DLD1 (cell line): Measurements from ENCODE around the gene RMDN3.

Source experiments
- in situ Hi-C: cut with HindIII; loops from 2 replicates; pipeline ENCODE4 v1.10.0; 2017; ENCODE audit warnings: low sequenced_read_pairs

RMDN3 gene

DNA sequence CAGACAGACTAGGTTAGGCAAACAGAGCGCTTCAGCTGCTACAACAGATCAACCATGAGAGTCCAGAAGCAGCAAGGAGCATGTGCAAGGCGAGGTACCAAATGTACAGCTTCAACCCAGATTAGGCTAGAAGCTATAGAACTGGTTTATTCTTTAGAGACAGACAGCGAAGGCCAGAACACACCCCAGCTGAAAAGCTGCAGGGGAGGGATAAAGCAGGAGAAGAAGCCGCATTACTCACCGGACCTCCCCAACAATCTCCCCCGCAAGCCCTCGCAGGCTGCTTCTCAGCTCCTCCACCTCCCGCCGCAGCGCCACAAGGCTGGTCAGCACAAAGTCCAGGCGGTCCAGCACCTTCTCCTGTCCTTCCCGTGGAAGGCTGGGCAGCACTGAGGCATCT, 3.3 kb downstream of the RMDN3 start:
- in situ Hi-C loops, result no loop called here

DNA sequence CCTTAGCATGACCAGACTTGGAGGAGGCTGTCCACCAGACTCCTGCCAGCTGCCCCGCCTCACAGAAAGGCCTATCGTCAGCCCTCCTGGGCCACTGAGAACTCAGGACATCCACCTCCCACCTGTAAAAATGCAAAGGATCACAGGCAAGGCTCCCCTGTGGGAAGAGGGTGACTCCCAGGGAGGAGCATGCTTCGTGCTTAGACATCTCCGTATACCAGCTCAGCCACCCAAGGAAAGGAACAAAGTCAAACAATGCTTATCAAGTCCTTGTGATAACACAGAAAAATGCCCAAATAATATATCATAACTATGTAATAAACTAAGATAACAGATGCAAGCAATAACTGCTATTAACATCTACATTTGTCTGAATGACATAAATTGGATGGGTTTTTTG, 4.2 kb downstream of the RMDN3 start:
- in situ Hi-C loops, result no loop called here

DNA sequence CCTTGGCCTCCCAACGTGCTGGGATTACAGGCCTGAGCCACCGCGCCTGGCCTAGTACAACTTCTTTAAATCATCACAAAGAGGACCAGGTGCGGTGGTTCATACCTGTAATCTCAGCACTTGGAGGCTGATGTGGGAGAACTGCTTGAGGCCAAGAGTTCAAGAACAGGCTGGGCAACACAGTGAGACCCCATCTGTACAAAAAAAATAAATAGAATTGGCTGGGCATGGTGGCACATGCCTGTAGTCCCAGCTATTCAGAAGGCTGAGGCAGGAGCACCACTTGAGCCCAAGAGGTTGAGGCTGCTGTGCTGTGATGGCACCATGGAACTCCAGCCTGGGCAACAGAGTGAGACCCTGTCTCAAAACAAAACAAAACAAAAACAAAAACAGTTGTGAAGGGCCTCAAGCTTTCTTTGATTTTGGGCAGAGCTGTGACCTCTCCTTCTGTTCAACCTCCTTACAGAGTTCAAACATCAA, 5.9 kb downstream of the RMDN3 start:
- in situ Hi-C loops, result loop anchor here (10.0 kb wide), 2 partner anchors 94 to 136 kb away; no protein-coding TSS in a partner anchor

DNA sequence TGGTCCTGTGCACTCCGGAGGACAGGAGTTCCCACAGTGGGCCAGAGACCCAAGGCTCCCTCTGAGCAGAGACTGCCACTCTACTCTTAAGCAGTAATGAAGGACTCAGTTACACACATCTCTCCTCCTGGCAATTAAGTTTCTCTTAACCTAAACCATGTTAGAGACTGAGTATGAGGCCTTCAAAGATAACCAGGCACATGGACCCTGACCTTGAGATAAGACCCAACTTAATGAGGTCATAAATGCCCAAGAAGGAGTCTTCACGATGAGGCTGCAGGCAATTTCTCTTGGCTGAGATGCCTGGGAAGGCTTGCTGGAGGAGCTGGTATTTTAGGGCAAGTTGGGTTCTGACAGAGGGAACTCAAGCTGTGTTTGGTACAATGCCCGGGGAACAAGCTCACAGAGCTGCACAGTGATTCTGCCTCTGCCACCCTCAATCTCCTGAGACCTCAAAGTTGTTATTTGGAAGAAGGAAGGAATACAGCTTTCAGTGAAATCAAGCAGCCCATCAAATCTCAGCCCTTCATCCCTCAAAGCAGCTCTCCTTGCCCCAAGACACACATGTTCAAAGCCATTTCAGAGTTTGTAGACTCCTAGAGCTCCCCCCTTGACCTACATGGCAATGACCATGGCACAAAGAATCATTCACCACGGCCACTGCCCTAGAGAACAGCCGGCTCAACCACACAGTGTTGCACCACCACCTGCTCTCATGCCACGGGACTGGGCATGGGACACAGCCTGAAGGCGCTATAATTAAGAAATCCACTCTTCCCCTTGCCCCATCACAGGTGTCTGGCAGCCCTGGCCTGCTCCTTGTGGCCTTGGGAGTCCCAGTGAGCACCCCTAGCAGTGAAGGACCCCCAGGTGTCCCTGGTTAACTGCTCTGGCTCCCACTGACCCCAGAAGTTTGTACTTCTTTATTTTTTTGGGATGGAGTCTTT, 7.1 kb downstream of the RMDN3 start:
- in situ Hi-C loops, result loop anchor here (10.0 kb wide), 2 partner anchors 93 to 137 kb away; no protein-coding TSS in a partner anchor

DNA sequence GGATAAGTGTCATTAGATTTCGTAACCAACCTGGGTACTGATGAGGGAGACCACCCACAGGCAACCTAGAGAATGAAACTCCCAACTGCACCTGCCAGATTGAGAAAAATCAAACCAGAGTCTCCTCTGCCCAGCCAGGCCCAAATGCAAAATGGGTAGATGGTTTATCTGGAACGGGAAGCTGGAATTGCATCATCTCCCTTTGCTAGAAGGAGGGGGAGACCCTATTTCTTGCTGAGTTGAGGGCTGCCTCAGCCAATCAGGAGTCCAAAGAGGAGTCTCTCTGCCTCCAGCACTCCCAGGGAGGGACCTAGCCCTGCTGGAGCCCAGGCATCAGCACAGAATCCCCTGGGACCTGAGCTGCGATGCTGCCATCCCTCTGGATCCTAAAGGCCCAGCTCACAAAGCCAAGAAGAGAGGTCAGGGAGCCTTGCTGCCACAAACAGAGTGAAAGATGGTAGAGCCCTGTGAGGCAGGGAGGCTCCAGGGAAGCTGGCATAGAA, 8.1 kb downstream of the RMDN3 start:
- in situ Hi-C loops, result loop anchor here (10.0 kb wide), 2 partner anchors 92 to 138 kb away; no protein-coding TSS in a partner anchor

DNA sequence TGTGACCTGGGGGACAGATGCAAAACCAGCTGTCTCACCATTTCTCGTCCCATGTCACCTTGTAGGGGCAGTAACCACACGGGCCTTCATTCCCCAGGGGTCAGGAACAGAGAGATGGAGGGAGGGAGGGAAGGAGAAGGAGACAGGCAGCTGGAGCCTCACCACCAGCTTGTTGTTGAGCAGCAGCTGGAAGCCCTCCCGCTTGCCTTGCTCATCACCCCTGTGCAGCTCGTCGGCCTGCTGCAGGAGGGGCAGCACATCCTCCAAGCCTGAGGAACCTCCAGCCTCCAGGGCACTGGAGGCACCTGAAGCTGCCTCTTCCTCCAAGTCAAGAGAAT, 10.3 kb downstream of the RMDN3 start:
- in situ Hi-C loops, result loop anchor here (5.0 to 10.0 kb wide), 3 partner anchors 33 to 140 kb away; no protein-coding TSS in a partner anchor

DNA sequence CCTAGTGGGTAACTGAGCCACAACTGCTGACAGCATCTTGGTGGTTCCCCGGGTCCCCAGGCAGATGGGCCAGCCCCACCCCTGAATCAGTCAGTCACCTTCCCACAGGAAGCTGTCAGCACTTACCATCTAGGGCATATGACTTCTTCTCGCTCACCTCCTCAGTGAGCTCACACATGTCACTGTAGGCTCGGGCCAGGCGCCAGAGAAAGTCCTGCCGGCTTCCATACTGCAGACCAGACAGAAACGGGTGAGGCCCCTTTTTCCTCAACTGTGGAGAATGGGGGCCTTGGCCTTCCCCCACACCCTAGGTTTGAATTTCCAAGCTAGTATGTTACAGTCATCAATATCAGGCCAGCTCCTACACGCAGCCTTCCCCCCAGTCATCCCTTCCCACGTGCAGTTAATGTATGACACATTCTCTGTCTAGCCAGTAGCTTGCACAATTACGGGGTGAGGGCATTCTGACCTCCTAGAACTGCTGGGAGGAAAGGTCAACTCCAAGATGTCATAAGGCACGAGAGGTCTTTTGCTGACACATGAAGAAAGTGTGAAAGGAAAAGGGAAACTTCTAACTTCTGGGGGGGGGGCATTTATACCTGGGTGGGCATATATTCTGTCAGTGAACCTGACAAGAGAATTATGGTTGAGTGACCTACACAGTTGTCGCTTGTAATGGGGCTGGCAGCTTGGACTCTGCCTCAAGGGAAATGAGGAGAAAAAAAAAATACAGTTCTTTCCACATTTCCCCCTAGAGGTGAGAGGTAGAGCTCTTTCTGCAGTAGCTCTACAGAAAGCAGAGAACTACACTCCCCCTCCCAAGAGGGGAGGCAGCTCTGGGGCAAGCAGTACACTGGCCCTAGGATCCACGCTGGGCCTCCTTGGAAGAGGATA, 10.9 kb downstream of the RMDN3 start:
- in situ Hi-C loops, result loop anchor here (5.0 to 10.0 kb wide), 3 partner anchors 33 to 141 kb away; no protein-coding TSS in a partner anchor

DNA sequence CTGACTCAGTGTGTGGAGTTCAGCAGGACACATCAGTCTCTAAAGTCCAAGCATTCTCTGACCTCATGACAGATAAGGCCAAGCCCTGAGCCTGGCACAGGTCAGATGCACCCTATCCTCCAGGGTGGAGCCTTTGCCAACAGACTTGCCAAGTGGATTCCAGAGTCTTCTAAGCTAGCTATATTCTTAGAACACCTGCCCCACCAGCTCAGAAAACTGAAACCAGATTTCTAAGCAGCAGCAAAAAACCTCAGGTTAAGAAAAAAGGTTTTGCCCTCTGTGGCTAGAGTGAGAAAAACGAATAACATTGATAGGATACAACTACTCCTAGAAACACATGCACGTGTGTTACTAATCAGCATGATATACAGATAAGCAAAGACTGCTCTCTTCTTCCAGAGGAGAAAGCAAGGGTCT, 11.6 kb downstream of the RMDN3 start:
- in situ Hi-C loops, result loop anchor here (5.0 to 10.0 kb wide), 3 partner anchors 34 to 141 kb away; no protein-coding TSS in a partner anchor

DNA sequence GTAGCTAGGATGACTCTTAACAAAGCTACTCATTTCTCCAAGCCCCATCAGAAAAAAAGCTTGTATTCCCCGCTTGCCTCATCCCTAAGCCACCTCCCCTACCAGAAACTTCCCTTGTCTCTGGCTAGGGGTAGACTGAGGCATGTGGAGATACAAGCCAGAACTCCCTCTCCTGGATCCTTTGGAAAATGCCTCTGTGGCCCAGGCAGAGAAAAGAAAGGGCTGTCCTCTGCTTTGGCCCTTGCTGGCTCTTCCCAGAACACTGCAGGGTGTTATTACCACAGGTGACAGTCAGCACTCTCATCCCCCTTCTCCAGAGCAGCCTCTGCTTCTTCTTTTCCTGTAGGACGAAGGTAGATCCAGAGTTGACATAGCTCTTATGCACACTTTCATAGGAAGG, 15.2 kb downstream of the RMDN3 start:
- in situ Hi-C loops, result loop anchor here (5.0 to 10.0 kb wide), 3 partner anchors 37 to 145 kb away; no protein-coding TSS in a partner anchor

DNA sequence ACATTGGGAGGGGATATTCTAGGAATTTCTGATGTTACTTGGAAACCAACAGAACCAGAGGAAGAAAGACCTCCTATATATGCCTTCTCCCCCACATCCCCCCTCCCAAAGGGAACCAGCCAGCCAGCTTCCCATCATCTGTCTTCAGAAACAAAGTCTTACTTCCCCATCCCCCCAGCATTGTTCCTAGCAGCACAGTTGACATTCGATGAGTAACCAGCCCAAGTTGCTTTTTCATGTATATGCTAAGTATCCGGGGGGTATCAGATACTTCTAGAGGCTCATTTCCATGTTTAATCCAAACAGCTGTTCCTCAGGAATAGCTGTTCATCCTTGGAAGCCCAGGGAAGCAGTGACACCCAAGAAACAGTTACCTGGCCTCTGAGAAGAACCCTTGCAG, 16.0 kb downstream of the RMDN3 start:
- in situ Hi-C loops, result no loop called here

DNA sequence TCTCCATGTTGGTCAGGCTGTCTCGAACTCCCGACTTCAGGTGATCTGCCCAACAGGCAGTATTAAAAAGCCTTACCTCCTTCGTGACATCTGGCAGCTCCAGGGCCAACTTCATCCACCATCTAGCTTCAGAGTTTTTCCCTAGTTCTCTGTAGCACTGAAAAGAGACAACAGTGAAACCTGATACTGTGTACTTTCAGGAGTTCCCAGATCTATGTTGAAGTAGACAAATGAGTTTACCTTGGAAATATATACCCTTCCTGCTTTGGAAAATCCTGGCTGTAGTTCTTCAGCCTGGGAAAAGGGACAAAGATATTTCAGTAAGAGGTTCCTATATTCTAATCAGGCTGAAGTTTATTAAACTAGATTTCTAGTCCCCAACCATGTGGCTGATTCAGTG, 18.0 kb downstream of the RMDN3 start:
- in situ Hi-C loops, result no loop called here

DNA sequence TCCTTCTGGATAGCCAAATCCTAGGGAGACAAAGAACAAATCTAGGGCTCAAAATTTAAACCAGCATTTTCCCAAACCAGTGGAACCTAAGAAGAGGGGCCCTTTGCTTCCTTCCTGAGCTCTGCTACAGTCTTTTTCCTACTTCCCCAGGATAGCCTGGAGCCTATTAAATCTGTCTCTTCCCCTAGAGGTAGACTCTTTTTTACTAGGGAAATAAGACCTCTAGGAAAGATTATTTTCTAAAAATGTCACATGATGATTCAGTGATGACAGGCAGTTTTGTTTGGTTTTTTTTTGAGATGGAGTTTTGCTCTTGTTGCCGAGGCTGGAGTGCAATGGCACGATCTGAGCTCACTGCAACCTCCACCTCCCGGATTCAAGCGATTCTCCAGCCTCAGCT, 18.5 kb downstream of the RMDN3 start:
- in situ Hi-C loops, result no loop called here

DNA sequence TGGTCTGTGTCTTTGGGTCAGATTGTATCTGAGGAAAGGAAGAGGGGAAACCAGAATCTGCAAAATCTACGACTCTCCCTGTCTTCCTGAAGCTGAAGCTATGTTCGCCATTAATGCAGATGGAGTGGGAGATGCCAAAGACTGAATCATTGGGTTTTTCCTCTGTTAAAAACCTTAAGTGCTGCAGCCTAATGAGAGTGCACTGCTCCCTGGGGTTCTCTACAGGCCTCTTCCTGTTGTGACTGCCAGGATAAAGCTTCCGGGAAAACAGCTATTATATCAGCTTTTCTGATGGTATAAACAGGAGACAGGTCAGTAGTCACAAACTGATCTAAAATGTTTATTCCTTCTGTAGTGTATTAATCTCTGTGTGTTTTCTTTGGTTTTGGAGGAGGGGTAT, 24.0 kb downstream of the RMDN3 start:
- in situ Hi-C loops, result no loop called here

DNA sequence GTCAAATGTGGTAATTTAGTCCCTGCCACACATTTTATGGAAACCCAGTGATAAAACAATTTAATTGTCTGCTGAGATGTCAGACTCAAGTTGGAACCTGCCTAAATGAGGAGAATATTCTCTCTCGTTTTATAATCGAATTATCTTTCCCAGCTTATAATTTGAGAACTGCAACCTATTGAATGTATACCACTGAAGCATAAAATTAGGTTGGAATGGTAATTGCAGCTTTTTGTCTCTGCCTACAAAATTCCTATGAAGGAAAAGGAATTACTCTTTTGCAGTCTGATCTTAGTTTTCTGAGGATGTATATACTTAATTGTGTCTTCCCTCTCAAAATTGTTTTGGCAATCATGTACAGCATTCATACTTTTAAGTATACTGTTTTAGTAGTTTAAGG, 31.1 kb downstream of the RMDN3 start:
- in situ Hi-C loops, result no loop called here

DNA sequence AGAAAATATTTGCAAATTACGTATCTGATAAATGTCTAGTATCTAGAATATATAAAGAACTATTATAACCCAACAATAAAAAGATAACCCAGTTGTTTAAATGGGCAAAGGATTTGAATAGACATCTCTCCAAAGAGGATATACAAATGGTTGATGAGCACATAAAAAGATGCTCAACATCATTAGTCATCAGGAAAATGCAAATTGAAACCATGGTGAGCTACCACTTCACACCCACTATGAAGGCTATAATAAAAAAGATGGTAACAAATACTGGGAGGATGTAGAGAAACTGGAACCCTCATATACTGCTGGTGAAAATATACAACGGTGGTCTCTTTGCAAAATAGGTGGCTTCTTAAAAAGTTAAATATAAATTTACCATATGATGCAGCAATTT, 32.1 kb downstream of the RMDN3 start:
- in situ Hi-C loops, result no loop called here

DNA sequence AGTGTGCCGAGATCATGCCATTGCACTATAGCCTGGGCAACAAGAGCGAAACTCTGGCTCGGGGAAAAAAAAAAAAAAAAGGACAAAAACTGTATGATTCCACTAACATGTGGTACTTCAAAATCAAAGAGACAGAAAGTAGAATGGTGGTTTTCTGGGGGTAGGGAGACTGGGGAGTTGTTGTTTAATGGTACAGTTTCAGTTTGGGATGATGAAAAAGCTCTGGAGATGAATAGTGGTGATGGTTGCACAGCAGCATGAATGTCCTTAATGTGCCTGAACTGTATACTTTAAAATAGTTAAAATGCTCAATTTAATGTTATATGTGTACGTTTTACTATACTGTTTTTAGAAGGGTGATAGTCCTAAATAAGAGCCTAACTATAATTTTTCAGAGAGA, 32.7 kb downstream of the RMDN3 start:
- in situ Hi-C loops, result no loop called here

DNA sequence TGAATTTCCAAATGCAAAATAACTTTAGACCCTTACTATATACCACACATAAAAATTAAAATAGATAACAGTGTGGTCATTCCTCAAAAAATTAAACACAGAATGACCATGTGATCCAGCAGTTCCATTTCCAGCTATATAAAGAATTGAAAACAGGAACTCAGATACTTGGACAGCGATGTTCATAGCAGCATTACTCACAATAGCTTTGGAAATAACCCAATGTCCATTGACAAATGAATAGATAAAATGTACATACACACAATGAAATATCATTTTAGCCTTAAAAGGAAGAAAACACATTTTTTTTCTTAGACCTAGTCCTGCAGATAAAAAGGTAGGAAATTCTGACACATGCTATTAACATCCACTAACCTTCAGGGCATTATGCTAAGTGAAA, 33.4 kb downstream of the RMDN3 start:
- in situ Hi-C loops, result no loop called here

DNA sequence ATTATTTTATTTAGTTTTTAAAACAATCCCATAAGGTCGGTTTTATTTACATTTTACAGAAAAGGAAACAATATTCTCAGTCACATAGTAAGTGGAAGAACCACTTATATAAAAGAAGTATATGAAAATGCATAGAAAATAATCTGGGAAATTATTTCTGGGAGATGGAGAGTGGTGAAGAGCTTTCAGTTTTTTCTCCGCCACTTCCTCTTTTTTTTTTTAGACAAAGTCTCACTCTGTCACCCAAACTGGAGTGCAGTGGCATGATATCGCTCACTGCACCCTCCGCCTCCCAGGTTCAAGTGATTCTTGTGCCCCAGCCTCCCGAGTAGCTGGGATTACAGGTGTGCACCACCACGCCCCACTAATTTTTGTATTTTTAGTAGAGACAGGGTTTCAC, 38.9 kb downstream of the RMDN3 start:
- in situ Hi-C loops, result no loop called here

DNA sequence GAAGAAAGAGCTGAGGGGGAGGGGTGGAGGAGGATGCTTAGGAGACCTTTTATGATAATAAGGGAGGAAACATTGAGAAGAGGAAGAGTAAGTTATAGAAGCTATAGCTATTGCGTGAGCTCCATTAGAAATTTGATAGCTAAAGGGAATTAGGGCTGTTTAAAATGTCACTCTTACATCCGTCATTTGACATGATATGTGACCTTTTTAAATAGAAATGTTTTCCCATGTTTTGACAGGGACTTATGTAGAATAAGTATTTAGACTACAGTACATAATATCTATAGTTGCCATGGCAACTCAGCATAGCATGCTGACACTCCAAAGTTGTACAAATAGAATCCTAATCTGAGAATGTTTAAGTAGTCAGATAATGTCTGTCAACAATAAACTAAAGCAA, 40.9 kb downstream of the RMDN3 start:
- in situ Hi-C loops, result no loop called here

DNA sequence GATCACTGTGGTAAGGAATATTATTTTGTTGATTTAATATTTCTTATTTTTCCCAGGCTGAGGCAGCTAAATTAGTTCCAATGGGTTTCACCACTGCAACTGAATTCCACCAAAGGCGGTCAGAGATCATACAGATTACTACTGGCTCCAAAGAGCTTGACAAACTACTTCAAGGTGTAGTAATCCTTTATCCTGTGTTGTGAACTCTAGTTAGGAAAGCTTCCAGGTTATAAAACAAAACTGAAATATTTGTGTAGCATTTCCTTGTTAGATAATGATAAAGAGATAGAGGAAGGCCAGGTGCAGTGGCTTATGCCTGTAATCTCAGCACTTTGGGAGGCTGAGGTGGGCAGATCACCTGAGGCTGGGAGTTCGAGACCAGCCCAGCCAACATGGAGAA, 48.9 kb downstream of the RMDN3 start:
- in situ Hi-C loops, result no loop called here

DNA sequence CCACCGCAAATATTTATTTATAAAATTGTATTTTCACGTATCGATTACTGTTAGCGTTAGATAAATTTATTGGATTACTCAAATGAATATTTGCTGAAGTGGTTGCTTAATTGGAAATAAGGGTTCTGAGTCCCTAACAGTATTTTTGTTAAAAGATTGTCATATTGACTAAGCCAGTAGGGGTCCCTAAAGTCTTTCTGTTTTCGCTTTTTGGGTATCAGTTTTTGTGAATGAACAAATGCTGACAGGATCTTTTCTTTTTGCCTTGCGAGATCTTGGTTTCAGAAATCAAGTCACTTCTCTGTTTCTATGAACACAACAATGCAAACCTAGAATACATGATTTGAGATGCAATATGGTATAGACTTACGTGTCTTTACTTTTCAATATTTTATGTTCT, 53.0 kb downstream of the RMDN3 start:
- in situ Hi-C loops, result no loop called here
